Activated naive CD8-positive, alpha-beta T cell treated with anti-CD3 and anti-CD28 coated beads for 36 hours (primary cell): ENCODE data around the gene KCNJ5. TPM values are rescaled to one million over a fixed set of nuclear protein-coding genes. Genes with fewer than 3 reads are reported as not detected.
A peak's percentile ranks its signal among the peaks of the same experiment; 100 is the strongest.
"Not testable (repeated sequence)": the region's sequence is repeated elsewhere in the genome, so short reads cannot be mapped to it uniquely, and the experiment has no call there.

Source experiments
- DNase-seq: peaks from one replicate; pipeline ENCODE4 v3.0.0; 2021
- H3K27ac Mint-ChIP-seq: one replicate; pipeline ENCODE4 v1.8.0; 2022; ENCODE audit warnings: mild to moderate bottlenecking, moderate library complexity, mixed read lengths
- H3K27me3 Mint-ChIP-seq: one replicate; pipeline ENCODE4 v1.8.0; 2022; ENCODE audit warnings: mild to moderate bottlenecking, mixed read lengths
- H3K36me3 Mint-ChIP-seq: one replicate; pipeline ENCODE4 v1.8.0; 2021; ENCODE audit warnings: mild to moderate bottlenecking, mixed read lengths
- H3K4me1 Mint-ChIP-seq: one replicate; pipeline ENCODE4 v1.8.0; 2021; ENCODE audit warnings: mixed read lengths
- H3K4me3 Mint-ChIP-seq: one replicate; pipeline ENCODE4 v1.8.0; 2022; ENCODE audit warnings: mild to moderate bottlenecking, moderate library complexity, mixed read lengths
- H3K9me3 Mint-ChIP-seq: one replicate; pipeline ENCODE4 v1.8.0; 2022; ENCODE audit warnings: mixed read lengths
- total RNA-seq, 2 experiments: library from RNA; stranded (reverse); gene quantifications; one replicate each; pipeline ENCODE4 v1.2.3, GENCODE V29; 2021

KCNJ5 gene
- total RNA-seq, 2 experiments from 2014 or later, result not detected

DNA sequence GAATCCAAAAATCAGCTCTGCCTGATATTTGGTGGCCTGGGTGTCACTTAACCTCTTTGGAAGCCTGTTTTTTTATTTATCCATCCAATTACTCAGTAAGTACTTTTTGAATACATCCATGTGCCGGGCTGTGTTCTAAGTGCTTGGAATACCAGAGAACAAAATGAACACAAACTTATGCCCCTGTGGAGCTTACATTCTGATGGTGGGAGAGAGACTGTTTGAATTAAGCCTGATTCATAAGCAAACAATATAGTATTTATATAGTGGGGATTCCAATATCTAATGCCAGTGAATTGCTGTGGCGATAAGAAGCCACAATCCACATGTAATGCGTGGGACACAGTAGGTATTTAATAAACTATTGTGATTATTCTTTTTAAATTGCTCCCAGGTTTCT is 19.4 kb downstream of the KCNJ5 start:
- no peak overlapping the region for H3K4me3 Mint-ChIP-seq
- H3K36me3 Mint-ChIP-seq, result no peaks in the 10 kb centered on the region
- no peaks in the 10 kb centered on the region for H3K4me1 Mint-ChIP-seq
- H3K27me3 Mint-ChIP-seq, result peaks cover 47% of the 10 kb centered on the region
- DNase-seq, result no peak
- H3K27ac Mint-ChIP-seq, result no peak overlapping the region
- H3K9me3 Mint-ChIP-seq, result no peaks in the 10 kb centered on the region

DNA sequence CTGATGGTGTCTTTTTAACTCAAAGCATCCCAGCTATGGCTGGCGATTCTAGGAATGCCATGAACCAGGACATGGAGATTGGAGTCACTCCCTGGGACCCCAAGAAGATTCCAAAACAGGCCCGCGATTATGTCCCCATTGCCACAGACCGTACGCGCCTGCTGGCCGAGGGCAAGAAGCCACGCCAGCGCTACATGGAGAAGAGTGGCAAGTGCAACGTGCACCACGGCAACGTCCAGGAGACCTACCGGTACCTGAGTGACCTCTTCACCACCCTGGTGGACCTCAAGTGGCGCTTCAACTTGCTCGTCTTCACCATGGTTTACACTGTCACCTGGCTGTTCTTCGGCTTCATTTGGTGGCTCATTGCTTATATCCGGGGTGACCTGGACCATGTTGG is 20.1 kb downstream of the KCNJ5 start:
- Mint-ChIP-seq H3K27ac (no peak overlapping the region), H3K36me3 (no peaks in the 10 kb centered on the region), H3K4me1 (no peaks in the 10 kb centered on the region), H3K9me3 (no peaks in the 10 kb centered on the region), H3K27me3 (peaks cover 44% of the 10 kb centered on the region), H3K4me3 (no peak overlapping the region)
- no peak for DNase-seq

DNA sequence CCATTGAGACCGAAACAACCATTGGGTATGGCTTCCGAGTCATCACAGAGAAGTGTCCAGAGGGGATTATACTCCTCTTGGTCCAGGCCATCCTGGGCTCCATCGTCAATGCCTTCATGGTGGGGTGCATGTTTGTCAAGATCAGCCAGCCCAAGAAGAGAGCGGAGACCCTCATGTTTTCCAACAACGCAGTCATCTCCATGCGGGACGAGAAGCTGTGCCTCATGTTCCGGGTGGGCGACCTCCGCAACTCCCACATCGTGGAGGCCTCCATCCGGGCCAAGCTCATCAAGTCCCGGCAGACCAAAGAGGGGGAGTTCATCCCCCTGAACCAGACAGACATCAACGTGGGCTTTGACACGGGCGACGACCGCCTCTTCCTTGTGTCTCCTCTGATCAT is 20.5 kb downstream of the KCNJ5 start:
- DNase-seq, result no peak
- H3K27ac Mint-ChIP-seq, result no peak overlapping the region
- no peaks in the 10 kb centered on the region for H3K9me3 Mint-ChIP-seq
- H3K36me3 Mint-ChIP-seq, result no peaks in the 10 kb centered on the region
- H3K4me1 Mint-ChIP-seq, result no peaks in the 10 kb centered on the region
- H3K27me3 Mint-ChIP-seq, result peaks cover 39% of the 10 kb centered on the region
- no peak overlapping the region for H3K4me3 Mint-ChIP-seq

DNA sequence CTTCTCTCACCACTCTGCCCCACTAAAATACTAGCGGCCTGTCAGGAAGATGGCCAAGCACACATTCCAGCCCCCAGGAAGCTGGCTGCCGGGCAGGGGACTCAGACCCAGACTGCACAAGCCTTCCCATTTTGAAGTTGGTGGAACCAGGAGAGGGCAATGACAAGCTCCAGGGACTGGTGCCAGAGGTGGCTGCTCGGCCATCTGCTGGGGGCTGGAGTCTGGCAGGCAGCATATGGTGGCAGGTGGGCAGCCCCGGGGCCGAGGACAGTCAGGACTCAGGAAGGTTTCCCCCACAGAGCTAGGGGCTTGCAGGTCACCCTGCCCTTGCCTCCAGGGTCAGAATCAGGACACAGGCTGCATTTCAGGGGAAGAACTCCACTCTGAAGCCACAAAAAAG is 22.6 kb downstream of the KCNJ5 start:
- Mint-ChIP-seq H3K36me3 (no peaks in the 10 kb centered on the region), H3K9me3 (no peaks in the 10 kb centered on the region), H3K4me1 (no peaks in the 10 kb centered on the region), H3K27ac (no peak overlapping the region), H3K27me3 (peaks cover 22% of the 10 kb centered on the region), H3K4me3 (no peak overlapping the region)
- DNase-seq, result no peak

DNA sequence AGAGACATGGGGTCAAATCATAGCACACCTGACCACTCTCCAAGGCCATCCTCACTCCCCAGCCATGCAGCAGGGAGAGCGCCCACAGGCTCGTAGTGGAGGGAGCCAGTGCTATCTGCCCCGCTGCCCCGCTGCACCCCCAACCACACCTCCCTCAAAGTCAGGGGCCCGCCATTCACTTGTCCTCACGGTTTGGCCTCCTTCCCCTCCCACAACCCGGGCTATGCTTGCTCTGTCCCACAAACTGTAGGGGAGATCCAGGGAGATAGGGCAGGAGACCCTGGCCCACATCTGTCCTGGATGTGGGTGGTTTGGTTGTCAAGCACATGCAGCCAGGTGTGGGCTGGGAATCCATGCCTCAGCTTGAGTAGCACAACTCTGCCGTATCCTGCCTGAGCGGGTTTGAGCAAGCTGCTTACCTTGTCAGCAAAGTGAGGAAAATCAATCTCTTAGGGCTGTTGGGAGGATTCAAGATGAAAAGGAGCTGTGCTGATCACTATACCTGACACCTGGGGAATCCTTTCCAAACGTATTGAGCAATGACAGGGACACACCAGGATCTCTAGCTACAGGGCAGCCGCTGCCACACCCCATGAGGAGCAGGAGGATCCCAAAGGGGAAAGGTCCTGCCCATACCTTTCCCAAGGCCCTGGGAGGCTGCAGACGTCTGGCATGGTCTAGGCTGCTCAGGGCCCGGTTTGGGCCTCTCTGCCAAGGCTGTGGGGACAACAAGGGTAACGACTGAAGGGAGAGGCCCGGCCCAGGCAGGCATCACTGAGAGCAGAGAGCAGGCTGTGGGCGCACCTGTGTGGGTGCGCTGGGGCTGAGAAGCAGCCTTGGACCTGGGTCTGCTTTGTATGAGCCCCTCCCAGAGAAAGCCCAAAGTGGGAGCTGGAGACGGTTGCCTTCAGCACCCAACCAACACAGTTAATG is 23.3 kb downstream of the KCNJ5 start:
- peaks cover 3% of the 10 kb centered on the region for H3K4me1 Mint-ChIP-seq
- H3K9me3 Mint-ChIP-seq, result no peaks in the 10 kb centered on the region
- H3K36me3 Mint-ChIP-seq, result no peaks in the 10 kb centered on the region
- no peak for DNase-seq
- peaks cover 15% of the 10 kb centered on the region for H3K27me3 Mint-ChIP-seq
- H3K4me3 Mint-ChIP-seq, result no peak overlapping the region
- no peak overlapping the region for H3K27ac Mint-ChIP-seq

DNA sequence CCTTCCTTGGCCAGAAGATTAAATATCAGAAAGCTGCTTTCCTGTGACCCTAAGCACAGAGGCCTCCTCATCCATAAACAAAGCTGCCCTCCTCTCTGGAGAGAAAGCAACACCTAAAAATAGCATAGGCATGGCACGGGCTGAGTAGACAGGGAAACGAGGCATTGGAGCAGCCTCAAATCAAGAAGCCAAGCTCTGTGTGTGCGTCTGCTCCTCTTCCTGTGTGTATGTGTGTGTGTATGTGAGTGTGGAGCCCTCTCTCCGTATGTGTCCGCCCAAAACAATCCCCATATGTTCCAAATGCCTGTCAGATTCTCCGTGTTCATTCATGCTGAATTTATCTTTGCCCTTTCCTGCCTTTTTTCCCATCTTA is 24.0 kb downstream of the KCNJ5 start:
- Mint-ChIP-seq H3K9me3 (no peaks in the 10 kb centered on the region), H3K4me3 (no peak overlapping the region), H3K27me3 (peaks cover 9% of the 10 kb centered on the region), H3K4me1 (peaks cover 3% of the 10 kb centered on the region), H3K36me3 (no peaks in the 10 kb centered on the region), H3K27ac (no peak overlapping the region)
- DNase-seq, result no peak

DNA sequence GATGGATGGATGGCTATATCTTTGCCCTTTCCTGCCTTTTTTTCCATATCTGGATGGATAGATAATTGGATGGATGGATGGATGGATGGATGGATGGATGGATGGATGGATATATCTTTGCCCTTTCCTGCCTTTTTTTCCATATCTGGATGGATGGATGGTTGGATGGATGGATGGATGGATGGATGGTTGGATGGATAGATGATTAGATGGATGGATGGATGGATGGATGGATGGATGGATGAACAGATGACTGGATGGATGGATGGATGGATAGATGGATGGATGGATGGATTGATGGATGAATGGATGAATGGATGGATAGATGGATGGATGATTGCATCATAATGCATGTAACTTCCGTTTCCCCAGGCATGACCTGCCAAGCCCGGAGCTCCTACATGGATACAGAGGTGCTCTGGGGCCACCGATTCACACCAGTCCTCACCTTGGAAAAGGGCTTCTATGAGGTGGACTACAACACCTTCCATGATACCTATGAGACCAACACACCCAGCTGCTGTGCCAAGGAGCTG is 24.9 kb downstream of the KCNJ5 start:
- H3K9me3 Mint-ChIP-seq, result no peaks in the 10 kb centered on the region
- H3K4me1 Mint-ChIP-seq, result peaks cover 3% of the 10 kb centered on the region
- no peak overlapping the region for H3K4me3 Mint-ChIP-seq
- H3K27me3 Mint-ChIP-seq, result peaks cover 11% of the 10 kb centered on the region
- no peaks in the 10 kb centered on the region for H3K36me3 Mint-ChIP-seq
- no peak for DNase-seq
- no peak overlapping the region for H3K27ac Mint-ChIP-seq

DNA sequence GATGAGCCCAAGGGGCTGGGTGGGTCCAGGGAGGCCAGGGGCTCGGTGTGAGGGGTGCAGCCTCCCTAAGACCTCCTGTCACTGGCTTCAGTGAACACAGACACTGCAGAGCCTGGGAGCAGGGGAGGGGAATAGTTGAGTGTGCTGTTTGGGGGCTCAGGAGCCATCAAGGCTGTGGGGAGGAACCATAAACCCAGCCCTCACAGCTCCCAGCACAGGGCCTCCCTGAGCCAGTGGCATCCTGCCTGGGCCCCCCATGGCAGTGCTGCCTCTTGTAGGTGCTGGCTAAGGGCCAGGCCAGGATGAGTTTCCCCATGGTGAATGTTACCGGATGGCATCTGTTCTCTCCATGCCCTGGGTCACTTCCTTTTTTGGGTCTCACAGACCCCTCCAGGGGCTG is 25.5 kb downstream of the KCNJ5 start:
- no peaks in the 10 kb centered on the region for H3K36me3 Mint-ChIP-seq
- no peaks in the 10 kb centered on the region for H3K9me3 Mint-ChIP-seq
- DNase-seq, result no peak
- H3K4me1 Mint-ChIP-seq, result peaks cover 3% of the 10 kb centered on the region
- H3K27ac Mint-ChIP-seq, result no peak overlapping the region
- peaks cover 8% of the 10 kb centered on the region for H3K27me3 Mint-ChIP-seq
- no peak overlapping the region for H3K4me3 Mint-ChIP-seq

DNA sequence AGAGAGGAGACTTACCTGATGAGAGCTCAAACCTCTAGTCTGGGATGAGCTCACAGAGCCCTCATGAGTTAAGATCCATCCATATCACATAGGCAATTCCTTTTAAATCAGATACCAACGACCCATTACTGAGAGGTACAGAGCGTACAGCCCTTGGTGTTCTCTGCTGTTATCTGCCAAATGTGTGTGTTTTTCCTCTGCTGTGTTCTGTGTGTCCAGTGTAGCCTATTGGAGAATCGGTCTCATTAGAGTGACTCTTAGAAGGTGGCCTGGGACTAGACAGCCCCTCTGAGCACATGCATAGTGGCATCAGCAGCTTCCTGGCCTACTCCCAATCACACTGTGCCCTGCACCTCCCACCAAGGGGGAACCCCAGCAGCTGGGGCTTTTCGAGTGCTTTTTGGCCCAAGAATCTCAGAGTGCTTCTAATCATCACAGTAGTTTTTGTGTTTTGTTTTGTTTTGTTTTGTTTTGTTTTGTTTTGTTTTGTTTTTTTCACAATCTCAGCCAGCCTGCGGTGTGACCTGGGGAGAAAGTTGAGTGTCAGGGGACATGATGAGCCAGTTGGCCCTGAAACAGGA is 26.1 kb downstream of the KCNJ5 start:
- Mint-ChIP-seq H3K4me3 (no peak overlapping the region), H3K4me1 (peaks cover 3% of the 10 kb centered on the region)
- no peak for DNase-seq

DNA sequence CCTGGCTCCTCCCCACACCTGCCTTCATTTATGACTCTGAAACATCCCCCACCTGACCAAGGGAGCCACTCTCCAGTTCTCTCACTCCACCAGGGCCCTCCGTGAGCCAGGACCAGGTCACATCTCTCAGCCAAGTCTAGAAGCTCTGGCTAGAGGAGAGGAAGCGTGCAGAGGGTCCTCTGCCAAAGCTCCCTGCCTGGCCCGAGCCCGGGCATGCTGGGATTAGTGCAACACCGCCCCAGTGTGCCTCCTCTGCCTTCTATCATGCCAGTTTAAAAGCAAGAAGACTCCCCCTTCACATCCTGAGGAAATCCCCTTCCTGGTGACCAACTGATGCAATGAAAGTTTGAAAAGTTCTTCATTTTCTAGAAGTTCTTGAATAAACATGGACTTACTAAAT is 28.1 kb downstream of the KCNJ5 start:
- no peak for DNase-seq
- no peaks in the 10 kb centered on the region for H3K9me3 Mint-ChIP-seq
- H3K27me3 Mint-ChIP-seq, result peaks cover 7% of the 10 kb centered on the region
- peak overlapping the region; percentile 26 for H3K27ac Mint-ChIP-seq
- H3K4me1 Mint-ChIP-seq, result peaks cover 3% of the 10 kb centered on the region
- no peak overlapping the region for H3K4me3 Mint-ChIP-seq
- no peaks in the 10 kb centered on the region for H3K36me3 Mint-ChIP-seq

More for the DNA sequence above, 26.1 kb downstream of the KCNJ5 start:
- H3K9me3 Mint-ChIP-seq, result no peaks in the 10 kb centered on the region
- no peaks in the 10 kb centered on the region for H3K36me3 Mint-ChIP-seq
- H3K27me3 Mint-ChIP-seq, result peaks cover 7% of the 10 kb centered on the region
- H3K27ac Mint-ChIP-seq, result no peak overlapping the region

DNA sequence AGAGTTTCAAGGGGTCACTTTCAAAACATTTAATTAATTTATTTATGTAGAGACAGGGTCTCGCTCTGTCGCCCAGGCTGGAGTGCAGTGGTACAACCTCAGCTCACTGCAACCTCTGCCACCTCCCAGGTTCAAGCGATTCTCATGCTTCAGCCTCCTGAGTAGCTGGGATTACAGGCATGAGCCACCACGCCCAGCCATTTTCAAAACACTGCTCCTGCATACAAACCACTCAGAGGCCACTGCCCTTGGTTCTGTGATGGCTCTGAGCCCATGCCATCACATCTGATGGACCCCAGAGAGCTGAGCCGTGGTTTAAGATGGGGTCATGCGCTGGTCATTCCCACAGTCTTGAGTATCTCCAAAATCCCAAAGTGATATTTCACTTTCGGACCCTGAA is 28.5 kb downstream of the KCNJ5 start:
- H3K4me1 Mint-ChIP-seq, H3K36me3 Mint-ChIP-seq, H3K27ac Mint-ChIP-seq, DNase-seq, H3K4me3 Mint-ChIP-seq, H3K9me3 Mint-ChIP-seq, H3K27me3 Mint-ChIP-seq: not testable (repeated sequence)

DNA sequence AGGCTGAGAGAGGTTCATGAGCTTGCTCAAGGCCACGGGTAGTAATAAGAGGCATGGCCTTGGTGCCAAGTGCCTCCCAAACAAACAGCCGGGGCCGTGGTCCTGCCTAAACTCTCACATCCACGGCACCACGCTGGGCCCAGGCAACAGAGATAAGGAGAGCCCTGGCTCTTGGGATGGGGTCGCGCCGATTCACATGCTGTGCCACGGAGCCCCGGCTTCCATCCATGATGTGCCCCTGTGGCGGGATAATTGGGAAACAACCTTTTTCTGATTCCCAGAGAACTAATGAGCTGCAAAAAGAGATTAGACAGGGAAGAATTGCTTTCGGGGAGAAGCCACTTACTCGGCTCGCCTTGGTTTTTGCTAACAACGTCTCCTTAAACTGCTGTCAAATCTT is 29.5 kb downstream of the KCNJ5 start:
- no peaks in the 10 kb centered on the region for H3K9me3 Mint-ChIP-seq
- no peak overlapping the region for H3K27ac Mint-ChIP-seq

DNA sequence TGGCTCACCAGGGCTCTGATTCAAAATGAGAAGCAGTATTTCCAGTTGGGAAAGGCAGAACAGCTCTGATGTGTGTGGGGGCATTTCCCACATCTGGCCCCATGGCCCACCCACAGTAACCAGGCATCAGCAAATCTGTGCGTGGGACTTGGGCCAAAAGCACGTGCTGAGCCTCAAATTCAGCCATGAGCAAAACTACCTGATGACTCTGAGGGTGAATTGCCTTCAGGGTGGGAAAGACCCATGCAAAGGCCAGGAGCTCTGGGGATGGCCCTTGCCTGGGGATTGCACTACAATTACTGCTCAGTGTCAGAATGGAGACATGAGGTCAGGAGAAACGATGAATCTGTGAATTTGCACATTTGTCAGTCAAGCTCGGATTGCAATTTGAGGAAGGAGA is 30.6 kb downstream of the KCNJ5 start:
- Mint-ChIP-seq H3K27ac (no peak overlapping the region), H3K9me3 (no peaks in the 10 kb centered on the region), H3K4me3 (no peak overlapping the region), H3K36me3 (no peaks in the 10 kb centered on the region), H3K4me1 (peaks cover 3% of the 10 kb centered on the region), H3K27me3 (peaks cover 7% of the 10 kb centered on the region)
- no peak for DNase-seq

More for the DNA sequence above, 29.5 kb downstream of the KCNJ5 start:
- Mint-ChIP-seq H3K36me3 (no peaks in the 10 kb centered on the region), H3K27me3 (peaks cover 7% of the 10 kb centered on the region), H3K4me1 (peaks cover 3% of the 10 kb centered on the region), H3K4me3 (no peak overlapping the region)
- DNase-seq, result no peak

DNA sequence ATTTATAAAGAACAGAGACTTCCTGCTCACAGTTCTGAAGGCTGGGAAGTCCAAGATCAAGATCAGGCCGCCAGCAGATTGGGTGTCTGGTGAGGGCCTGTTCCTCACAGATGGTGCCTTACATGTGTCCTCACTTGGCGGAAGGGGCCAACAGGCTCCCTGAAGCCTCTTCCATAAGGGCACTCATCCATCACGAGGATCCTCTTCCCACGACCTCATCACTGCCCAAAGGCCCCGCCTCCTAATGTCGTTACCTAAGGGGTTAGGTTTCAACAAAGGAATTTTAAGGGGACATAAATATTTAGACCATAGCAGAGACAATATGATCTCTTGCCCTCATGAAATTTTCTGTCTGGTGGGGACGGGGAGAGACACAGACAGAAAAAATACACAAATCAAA is 32.9 kb downstream of the KCNJ5 start:
- Mint-ChIP-seq H3K4me3 (no peak overlapping the region), H3K27ac (no peak overlapping the region), H3K36me3 (no peaks in the 10 kb centered on the region), H3K4me1 (peaks cover 10% of the 10 kb centered on the region), H3K27me3 (peaks cover 3% of the 10 kb centered on the region), H3K9me3 (no peaks in the 10 kb centered on the region)
- DNase-seq, result no peak

DNA sequence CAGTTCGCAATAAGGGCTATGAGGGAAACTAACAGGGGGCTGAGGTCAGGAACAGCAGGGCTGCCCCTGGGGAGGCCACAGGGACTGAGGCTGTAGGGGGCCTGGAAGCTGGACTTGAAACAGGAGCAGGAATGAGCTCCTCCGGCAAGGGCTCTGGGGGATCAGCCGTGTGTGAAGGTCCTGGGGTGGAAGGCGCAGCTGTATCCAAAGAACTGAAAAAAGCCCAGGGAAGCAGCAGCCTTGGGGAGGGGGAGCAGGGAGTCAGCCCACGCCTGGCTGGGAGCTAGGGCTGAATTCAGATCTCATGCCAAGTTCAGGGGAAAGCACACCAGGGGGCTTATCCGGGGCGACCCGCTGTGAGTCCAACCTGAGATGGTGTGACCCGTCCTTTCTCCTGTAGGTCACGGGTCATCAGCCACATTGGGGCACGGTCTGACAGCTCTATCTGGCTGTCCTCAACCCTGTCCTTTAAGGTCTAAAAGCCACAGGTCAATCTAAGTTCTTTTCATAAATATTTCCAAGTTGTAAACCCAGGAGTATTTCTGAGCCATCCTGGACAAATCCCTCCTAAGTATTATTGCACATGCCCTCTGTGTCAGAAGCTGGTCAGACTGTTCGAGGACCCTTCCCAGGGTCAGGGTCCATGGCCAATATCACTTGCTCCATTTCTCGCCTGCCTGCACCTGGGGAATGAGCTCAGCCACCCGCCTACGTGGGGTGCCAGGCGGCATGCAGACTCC is 33.5 kb downstream of the KCNJ5 start:
- no peaks in the 10 kb centered on the region for H3K36me3 Mint-ChIP-seq
- peaks cover 11% of the 10 kb centered on the region for H3K4me1 Mint-ChIP-seq
- H3K4me3 Mint-ChIP-seq, result no peak overlapping the region
- no peak for DNase-seq
- no peak overlapping the region for H3K27ac Mint-ChIP-seq
- H3K27me3 Mint-ChIP-seq, result peaks cover 3% of the 10 kb centered on the region
- no peaks in the 10 kb centered on the region for H3K9me3 Mint-ChIP-seq
